Stomach (tissue), 4 donors: ENCODE results near the gene NCKIPSD.

Experiments
- CTCF ChIP-seq, 7 experiments: fragments of 450-650 bp in 4 of 7; fragments of 200-600 bp in 3 of 7; sonication (generic) in 3 of 7; IDR thresholded peaks; one replicate each; pipeline ENCODE4 v1.5.1; 2016 to 2019; ENCODE audit warnings: antibody characterized with exemption in 7 of 7, control low read depth in 2 of 7, mild to moderate bottlenecking in 1 of 7
- POLR2A ChIP-seq, 4 donors: fragments of 450-650 bp; IDR thresholded peaks; one replicate each; pipeline ENCODE4 v1.6.1; 2016; ENCODE audit warnings: antibody characterized with exemption in 4 of 4, control low read depth in 2 of 4, mild to moderate bottlenecking in 1 of 4, moderate library complexity in 1 of 4
- POLR2AphosphoS5 ChIP-seq, 3 donors: sonication (generic); formaldehyde crosslinking; IDR thresholded peaks; one replicate each; pipeline ENCODE4 v1.6.1; 2016; ENCODE audit warnings: antibody characterized with exemption in 3 of 3

DNA sequence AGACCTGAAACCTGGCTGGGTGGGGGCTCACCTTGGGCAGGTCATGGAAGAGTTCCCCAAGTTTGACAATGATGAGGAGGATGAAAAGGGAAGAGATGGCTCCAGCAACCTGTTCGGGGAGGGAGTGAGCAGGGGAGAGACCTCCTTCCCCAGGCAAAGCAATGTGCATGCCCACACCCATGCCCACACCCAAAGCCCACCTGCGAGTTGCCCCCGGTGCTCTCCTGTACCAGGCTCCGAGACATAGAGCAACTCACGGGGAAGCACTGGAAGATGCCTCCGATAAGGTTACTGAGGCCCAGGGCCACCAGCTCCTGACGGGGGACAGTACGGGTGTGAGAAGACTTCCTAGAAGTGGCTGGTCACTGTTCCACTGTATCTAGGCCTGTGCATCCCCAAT lies 55.3 kb downstream of the NCKIPSD start:
- TF ChIP-seq CTCF (IDR thresholded peaks at IDR 0.05), result no peak
- no peak for TF ChIP-seq POLR2AphosphoS5 (IDR thresholded peaks at IDR 0.05)
- TF ChIP-seq POLR2A (IDR thresholded peaks at IDR 0.05), result no peak
